GM23248 (cell line): Measurements from ENCODE around the gene SPOPL.

ENCODE experiments used
- EZH2 ChIP-seq: fragments of 200-600 bp; sonication (generic); IDR thresholded peaks from 2 replicates; pipeline ENCODE4 v1.6.1; 2018; ENCODE audit warnings: antibody characterized with exemption, mild to moderate bottlenecking; ENCODE audit not compliant: insufficient read depth, poor library complexity, severe bottlenecking
- EZH2phosphoT487 ChIP-seq: fragments of 200-600 bp; sonication (generic); IDR thresholded peaks from 2 replicates; pipeline ENCODE4 v1.6.1; 2018; ENCODE audit warnings: antibody characterized with exemption, moderate library complexity, mild to moderate bottlenecking, low read depth; ENCODE audit not compliant: insufficient read depth

- TF ChIP-seq EZH2phosphoT487 (no peak), EZH2 (no peak)
Measured at GRCh38 chr2:138615257-138615656, 113.7 kb downstream of the SPOPL start.
